IMR-90 (cell line): ENCODE data around the gene SLAMF7.

Experiments
- RFX5 ChIP-seq: IDR thresholded peaks from 2 replicates; pipeline ENCODE4 v1.8.0; 2012; ENCODE audit warnings: low read depth, mild to moderate bottlenecking, low read length, moderate library complexity
- TF ChIP-seq, protein P1 (sequence below): conservative IDR thresholded peaks from 2 replicates; pipeline ENCODE4 v1.5.1; 2012; ENCODE audit warnings: mild to moderate bottlenecking, low read depth, low read length, improper control_type of control experiment

DNA sequence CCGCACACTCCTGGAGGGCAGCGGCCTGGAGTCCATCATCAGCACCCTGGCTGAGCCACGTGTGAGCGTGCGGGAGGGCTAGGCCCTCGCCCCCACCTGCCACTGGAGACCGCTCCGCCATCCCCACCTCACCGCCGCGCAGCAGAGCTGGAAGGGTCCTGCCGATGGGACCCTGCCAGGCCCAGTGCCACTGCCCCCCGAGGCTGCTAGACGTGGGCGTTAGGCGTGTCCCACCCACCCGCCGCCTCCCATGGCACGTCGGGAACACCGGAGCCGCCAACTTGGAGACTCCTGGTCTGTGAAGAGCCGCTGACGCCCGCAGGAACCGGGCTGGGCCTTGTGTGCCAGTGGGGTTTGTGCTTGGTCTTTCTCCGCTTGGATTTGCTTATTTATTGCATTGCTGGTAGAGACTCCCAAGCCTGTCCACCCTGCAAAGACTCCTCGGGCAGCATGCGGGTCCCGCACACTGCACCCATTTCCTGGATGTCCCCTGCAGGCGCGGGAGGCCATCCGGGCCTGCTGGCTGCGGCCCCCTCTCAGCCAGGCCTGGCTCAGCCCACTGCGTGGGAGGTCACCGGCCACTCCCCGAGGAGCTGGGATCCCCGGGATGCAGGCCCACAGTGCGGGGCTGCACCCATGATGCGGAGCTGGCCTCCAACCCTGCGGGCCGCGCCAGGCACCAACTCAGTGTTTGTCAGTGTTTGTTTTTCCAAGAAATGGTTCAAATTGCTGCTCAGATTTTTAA lies 63.0 kb downstream of the SLAMF7 start:
- TF ChIP-seq, protein P1, sequence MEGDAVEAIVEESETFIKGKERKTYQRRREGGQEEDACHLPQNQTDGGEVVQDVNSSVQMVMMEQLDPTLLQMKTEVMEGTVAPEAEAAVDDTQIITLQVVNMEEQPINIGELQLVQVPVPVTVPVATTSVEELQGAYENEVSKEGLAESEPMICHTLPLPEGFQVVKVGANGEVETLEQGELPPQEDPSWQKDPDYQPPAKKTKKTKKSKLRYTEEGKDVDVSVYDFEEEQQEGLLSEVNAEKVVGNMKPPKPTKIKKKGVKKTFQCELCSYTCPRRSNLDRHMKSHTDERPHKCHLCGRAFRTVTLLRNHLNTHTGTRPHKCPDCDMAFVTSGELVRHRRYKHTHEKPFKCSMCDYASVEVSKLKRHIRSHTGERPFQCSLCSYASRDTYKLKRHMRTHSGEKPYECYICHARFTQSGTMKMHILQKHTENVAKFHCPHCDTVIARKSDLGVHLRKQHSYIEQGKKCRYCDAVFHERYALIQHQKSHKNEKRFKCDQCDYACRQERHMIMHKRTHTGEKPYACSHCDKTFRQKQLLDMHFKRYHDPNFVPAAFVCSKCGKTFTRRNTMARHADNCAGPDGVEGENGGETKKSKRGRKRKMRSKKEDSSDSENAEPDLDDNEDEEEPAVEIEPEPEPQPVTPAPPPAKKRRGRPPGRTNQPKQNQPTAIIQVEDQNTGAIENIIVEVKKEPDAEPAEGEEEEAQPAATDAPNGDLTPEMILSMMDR = no peak
- no peak for TF ChIP-seq RFX5
